Liver (tissue), 2 donors: ENCODE data around the gene RERE.

Experiments
- FOXA2 ChIP-seq: IDR thresholded peaks from 2 replicates; pipeline ENCODE4 v1.6.1; 2016; ENCODE audit warnings: antibody characterized with exemption
- JUND ChIP-seq, 2 donors: IDR thresholded peaks; 2 replicates each; pipeline ENCODE4 v1.6.1; 2016; ENCODE audit warnings: antibody characterized with exemption in 2 of 2
- YY1 ChIP-seq: IDR thresholded peaks from 2 replicates; pipeline ENCODE4 v1.6.1; 2016; ENCODE audit warnings: antibody characterized with exemption, mild to moderate bottlenecking
- donor health status: healthy.

DNA sequence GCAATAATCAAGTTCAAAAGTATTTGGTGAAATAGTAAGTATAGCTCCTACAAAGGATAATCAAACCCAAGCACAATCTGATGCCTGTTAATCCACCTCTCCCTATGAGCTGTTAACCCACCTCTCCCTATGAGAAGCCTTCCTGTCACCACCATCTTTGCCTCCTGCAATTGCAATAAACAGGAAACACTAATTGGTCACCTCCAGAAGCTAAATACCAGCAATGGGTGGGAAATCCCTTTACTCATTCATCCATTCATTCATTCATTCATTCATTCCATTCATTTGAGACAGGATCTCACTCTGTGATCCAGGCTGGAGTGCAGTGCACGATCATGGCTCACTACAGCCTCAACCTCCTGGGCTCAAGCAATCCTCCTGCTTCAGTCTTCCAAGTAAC, 132.8 kb downstream of the RERE start:
- TF ChIP-seq FOXA2 = no peak
- TF ChIP-seq YY1 = no peak
- TF ChIP-seq JUND (IDR thresholded peaks at IDR 0.05) = no peak
